HS-27A (cell line): ENCODE results near the gene LRP5.

Experiments used
- DNase-seq: peaks from one replicate; pipeline ENCODE4 v3.0.0-alpha.2; 2012; ENCODE audit warnings: low read depth, missing footprints

Gene LRP5

DNA sequence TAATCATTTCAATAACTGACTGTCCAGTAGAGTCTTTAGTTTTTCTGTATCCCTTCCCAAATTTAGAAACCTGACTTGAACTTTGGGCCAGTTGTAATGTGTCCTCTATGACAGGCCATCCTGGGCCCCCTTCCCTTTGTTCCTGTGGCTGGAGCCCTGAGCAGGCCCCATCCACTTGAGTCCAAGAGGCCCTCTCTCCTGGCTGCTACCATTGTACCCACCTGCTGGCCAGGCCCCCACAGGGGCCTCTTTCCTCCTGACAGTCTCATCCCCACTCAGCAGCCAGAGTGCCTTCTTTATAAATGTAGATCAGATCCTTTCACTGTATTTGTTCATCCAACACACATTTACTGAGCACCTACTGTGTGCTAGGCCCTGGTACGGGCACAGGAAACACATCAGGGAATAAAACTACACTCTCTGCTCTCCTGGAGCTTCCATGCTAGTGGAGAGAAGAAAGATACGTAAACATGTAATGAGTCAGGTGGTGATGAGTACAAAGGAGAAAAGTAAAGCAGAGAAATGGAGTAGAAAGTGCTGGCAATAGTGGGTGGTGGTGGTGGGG is 2.7 kb upstream of the LRP5 start:
- no peak for DNase-seq

GRCh38 chr11:68311160-68312116 is 953 bp upstream of the LRP5 start:
- no peak for DNase-seq

DNA sequence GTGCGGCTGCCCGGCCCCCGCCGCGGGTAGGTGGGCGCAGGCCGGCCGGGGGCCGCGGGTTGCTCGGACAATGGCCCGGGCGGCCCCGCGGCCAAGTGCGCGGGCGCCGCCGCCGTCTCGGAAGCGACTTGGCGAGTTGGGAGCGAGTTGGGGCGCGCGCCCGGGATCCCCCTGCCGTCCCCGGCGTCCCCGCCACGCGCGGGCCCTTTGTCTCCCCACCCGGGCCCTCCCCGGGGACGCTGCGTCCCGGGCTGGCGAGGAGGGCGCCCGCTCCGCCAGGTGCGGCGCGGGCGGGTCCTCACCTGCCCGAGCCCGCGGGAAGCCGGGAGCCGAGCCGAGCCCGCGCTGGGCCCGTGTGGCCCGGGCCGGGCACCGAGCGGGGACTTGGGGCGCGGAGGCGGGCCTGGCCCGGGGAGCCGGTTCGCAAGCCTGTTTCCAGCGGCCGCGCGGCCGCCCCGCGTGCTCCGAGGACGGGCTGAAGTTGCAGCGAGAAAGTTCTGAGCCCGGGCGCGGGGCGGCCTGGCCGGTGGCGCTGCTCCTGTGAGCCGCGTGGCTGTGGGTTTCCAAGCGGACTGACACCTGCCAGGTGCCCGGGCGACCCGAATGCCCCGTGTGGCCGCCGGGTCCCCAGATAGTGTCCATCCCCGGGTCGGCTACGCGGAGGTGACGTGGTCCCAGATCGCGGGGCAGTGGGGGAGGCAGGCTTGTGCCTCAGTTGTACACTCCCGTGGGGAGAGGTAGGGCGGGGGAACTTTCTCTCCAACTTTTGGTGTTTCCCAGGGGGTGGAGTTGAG is 586 bp downstream of the LRP5 start:
- DNase-seq, result no peak

DNA sequence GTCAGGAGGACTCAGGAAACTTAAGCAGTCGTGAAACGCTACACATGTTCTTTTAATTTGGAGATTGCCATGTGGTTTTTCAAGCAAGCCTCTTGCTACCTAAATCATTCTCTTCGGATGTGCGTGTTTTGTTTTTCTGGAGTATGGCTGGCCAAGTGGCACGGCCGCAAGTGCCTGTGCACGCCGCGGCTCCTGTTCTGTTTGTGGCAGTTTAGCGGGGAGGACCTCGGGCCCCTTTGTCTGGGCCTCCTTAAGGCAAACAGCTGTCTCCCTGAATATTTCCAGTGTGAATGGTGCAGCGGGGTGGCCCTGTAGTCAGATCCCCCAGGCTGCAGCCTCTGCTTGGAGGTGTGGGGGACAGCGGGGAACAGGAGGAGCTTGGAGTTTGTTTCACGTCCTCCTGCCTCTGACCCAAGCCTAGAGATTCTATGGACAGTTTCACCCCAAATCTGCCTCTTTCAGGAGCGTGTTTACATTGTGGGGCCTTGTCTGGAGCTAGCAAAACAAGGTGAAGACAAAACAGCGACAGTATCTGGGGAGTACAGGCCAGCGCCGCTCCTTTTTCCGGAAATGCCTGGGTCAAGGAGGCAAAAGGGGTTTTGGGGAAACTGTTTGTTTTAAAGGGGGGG is 1.3 kb downstream of the LRP5 start:
- DNase-seq, result no peak

- DNase-seq, result no peak
Measured at GRCh38 chr11:68314203-68315170, 2.1 kb downstream of the LRP5 start.

DNA sequence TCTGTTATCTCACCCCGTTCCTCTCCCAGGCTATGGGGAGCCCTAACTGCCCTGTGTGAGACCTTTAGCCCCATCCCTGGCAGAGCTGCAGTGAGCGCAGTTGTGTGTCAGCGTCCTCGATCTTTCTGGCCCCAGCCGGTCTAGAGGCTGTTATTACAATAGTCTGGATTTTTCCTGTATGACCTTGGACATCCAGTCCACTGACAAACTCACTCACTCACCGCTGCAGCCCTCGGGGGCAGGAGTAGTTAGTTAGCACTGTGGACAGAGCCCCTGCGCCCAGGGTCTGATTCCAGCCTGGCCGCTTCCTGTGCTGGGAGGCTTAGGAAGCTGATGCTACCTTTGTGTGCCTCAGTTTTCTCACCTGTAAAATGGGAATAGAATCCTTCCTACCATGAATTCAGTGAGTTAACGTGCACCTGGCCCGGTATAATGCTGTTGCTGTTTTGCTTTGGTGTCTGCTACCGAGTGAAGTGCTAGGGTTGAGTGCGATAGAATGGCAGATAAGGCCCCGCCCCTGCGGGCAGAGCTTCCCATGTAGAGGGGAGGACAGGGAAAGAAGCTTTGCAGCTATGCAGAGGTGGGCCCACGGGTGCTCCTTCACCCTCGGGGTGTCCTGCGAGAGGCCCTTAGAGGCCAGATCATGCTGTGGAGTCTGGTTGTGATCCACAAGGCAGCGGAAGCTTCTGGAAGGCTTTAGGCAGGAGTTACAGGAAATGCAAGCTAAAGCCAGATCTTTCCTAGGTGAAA is 3.0 kb downstream of the LRP5 start:
- DNase-seq, result no peak

GRCh38 chr11:68317147-68317785 is 4.9 kb downstream of the LRP5 start:
- DNase-seq, result no peak

GRCh38 chr11:68321293-68322051 is 9.1 kb downstream of the LRP5 start:
- no peak for DNase-seq

- DNase-seq, result no peak
Measured at GRCh38 chr11:68322052-68322430, 9.7 kb downstream of the LRP5 start.

GRCh38 chr11:68324241-68324640 is 11.8 kb downstream of the LRP5 start:
- no peak for DNase-seq

GRCh38 chr11:68324695-68325094 is 12.3 kb downstream of the LRP5 start:
- DNase-seq, result no peak

DNA sequence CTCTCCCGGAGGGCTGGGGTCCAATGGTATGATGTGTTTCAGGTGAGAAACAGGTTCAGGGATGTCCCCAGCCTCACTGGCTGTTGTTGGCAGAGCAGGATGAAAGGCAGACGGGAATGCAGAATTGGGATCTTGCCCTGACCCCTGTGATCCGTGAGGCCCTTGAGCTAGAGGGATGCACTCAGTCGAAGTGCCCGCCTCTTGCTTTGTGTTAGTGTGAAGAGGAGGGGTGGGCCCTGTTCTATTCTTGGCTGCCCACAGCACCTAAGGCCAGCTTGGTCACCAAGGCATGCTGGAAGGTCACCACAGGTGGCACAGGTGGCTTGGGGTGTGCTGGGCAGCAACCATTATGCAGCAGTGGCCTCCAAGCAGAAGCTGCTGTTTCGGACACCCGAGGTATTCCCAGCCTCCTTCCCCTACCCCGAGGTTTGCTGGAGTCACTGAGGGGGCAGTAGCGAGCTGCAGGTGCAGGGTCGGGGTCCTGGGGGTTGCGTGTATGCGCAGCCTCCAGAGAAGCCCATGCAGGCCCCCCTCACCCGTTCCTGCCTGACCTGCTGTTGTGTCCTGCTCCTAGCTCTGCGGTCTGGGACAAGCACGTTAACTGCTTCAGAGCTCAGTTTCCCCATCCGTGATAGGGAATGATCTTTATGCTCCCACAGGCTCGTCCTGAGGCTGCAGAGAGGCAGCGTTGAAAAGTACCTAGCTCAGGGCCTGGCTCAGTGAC is 13.0 kb downstream of the LRP5 start:
- DNase-seq, result no peak

DNA sequence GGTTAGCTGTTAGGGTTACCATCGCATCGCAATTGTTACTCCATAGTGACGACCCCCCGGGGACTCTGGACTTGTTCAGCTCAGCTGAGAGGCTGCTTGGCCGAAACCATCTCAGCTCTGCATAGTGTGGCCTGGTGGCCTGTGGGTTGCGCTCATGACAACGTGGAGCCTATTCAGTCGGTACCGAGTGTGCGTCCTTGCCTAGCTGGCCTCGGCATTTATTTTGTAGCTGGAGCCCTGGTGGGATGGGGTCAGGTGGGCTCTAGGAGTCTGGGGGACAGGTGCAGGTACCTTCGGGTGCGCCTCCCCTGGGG is 13.5 kb downstream of the LRP5 start:
- no peak for DNase-seq

GRCh38 chr11:68326334-68327215 is 14.2 kb downstream of the LRP5 start:
- DNase-seq, result no peak

DNA sequence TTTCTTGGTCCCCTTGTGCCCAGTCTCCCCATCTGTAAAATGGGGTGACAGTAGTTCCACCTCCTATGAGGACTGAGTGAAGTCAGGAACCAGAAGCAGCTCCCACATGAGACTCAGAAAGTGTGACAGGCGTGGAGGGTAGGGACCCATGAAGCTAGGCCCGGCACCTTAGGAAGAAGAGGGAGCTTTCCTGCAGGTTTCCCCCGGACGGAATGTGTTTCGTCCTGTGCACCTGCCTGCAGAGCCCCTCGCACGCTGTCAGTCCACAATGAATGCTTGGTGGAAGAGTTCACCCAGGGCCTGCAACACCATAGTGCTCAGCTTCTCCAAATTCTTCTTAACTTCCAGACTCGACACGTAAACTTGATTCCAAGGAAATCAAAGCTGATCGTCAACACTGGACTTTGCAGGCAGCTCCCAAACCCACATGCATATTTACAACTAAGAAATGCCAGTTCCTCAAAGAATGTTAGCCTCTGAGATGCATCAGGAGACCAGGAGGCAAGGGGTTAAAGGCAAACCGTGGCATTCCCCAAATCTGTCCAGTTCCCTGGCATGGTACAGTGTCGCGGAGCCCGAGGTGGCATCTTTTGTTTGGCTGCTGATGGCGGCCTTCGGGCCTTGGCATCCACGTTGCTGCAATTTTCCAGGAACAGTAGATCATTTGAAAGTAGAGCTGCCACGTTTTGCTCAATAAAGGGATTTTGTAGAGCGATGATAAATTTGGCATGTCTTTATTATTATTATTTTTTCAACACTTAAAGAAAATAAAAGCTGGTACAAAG is 15.4 kb downstream of the LRP5 start:
- no peak for DNase-seq

DNA sequence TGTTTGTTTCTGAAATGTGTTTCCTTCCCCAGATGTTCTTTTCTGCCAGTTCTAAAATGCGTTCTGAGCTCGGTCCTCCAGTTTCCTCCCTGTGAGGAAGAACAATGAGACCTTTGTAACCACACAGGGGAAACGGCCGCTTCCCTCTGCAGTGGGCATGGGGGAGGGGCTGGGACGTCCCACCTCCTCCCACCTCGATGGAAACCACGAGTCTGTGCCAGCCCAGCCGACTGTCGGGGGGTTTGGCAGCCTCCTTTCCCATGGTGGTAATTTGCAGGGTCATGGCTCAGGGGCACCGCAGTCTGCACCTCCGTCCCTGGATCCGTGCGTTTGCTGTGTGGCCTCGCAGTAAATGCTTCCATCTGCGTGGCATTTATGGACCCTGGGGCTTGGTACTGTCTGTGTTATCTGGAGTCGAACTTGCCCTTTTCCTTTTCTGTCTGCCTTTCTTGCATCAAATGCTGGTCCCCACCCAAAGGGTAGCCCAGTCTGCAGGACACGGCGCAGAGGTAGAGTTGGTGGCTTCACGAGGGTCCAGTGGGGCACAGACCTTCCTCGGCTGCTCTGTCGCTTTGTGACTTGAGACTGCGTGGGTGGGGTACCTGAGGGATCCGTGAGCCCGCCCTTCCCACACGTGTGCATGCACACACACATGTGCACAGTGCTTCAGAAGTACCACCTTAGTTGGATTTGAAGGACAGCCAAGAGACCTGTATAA is 16.1 kb downstream of the LRP5 start:
- no peak for DNase-seq
